Stimulated activated CD8-positive, alpha-beta memory T cell treated with anti-CD3 and anti-CD28 coated beads, Interleukin-7, amount 100 ng/mL, for 48 hours (primary cell): ENCODE measurements around the gene GREB1L.

Source experiments
- DNase-seq, 2 donors: peaks; one replicate each; pipeline ENCODE4 v3.0.0-alpha.2; 2020; ENCODE audit warnings: low read depth in 1 of 2; ENCODE audit errors: extremely low read depth in 1 of 2

Gene GREB1L

GRCh38 chr18:21479721-21480120, 237.7 kb downstream of the GREB1L start:
- DNase-seq: no peak

- no peak for DNase-seq
These were observed 239.7 kb downstream of the GREB1L start for GRCh38 chr18:21481739-21482138.

GRCh38 chr18:21483051-21483450, 241.0 kb downstream of the GREB1L start:
- DNase-seq: no peak

GRCh38 chr18:21484851-21485636, 243.0 kb downstream of the GREB1L start:
- no peak for DNase-seq

- no peak for DNase-seq
These were observed 244.9 kb downstream of the GREB1L start for GRCh38 chr18:21486905-21487437.

GRCh38 chr18:21489119-21489750, 247.2 kb downstream of the GREB1L start:
- DNase-seq: no peak

GRCh38 chr18:21489919-21490495, 248.0 kb downstream of the GREB1L start:
- no peak for DNase-seq

GRCh38 chr18:21490748-21491147, 248.7 kb downstream of the GREB1L start:
- DNase-seq: no peak

GRCh38 chr18:21496277-21496835, 254.3 kb downstream of the GREB1L start:
- no peak for DNase-seq

GRCh38 chr18:21499997-21500396, 258.0 kb downstream of the GREB1L start:
- no peak for DNase-seq

GRCh38 chr18:21502661-21503060, 260.6 kb downstream of the GREB1L start:
- DNase-seq: no peak

- DNase-seq: no peak
These were observed 266.1 kb downstream of the GREB1L start for GRCh38 chr18:21507913-21508701.

GRCh38 chr18:21509062-21509461, 267.0 kb downstream of the GREB1L start:
- no peak for DNase-seq

- no peak for DNase-seq
These were observed 271.3 kb downstream of the GREB1L start for GRCh38 chr18:21513292-21513691.

- no peak for DNase-seq
These were observed 271.7 kb downstream of the GREB1L start for GRCh38 chr18:21513741-21514140.

GRCh38 chr18:21522530-21522929, 280.5 kb downstream of the GREB1L start:
- DNase-seq: no peak

- no peak for DNase-seq
These were observed 283.9 kb downstream of the GREB1L start for GRCh38 chr18:21525916-21526315.

- DNase-seq: no peak
These were observed 284.4 kb downstream of the GREB1L start for GRCh38 chr18:21526463-21526862.

GRCh38 chr18:21534327-21534726, 292.3 kb downstream of the GREB1L start:
- no peak for DNase-seq

- DNase-seq: no peak
These were observed 296.2 kb downstream of the GREB1L start for GRCh38 chr18:21538230-21538629.

- no peak for DNase-seq
These were observed 304.4 kb downstream of the GREB1L start for GRCh38 chr18:21546423-21546822.
